H1 (cell line): ENCODE data around the gene DPYSL4. TPM values are rescaled to one million over a fixed set of nuclear protein-coding genes. Genes with fewer than 3 reads are reported as not detected.

Experiments
- CTCF ChIA-PET: fragments of 300-600 bp; sonication (Branson Sonifier 250); formaldehyde crosslinking; loops from one replicate; lab custom pipeline; 2021; ENCODE audit not compliant: partially characterized antibody; lab: Charles Lee
- POLR2A ChIA-PET: fragments of 300-600 bp; sonication (Branson Sonifier 250); formaldehyde crosslinking; loops from one replicate; lab custom pipeline; 2021; ENCODE audit warnings: inconsistent platforms; ENCODE audit not compliant: partially characterized antibody; lab: Charles Lee
- DNase-seq, 2 experiments: peaks; one replicate each; pipeline versions ENCODE4 v3.0.0 to v3.0.0-alpha.2; 2010 to 2022; ENCODE audit warnings: low spot score in 2 of 2, low read depth in 1 of 2, mixed read lengths in 1 of 2
- FAIRE-seq: peaks from 2 replicates; lab custom pipeline; 2011; peaks lifted over from hg19 to GRCh38; lab: Jason Lieb, UNC
- H2AFZ ChIP-seq: 2 replicates; pipeline ENCODE4 v1.8.1; 2012; ENCODE audit warnings: low read length, inconsistent platforms
- H2AK5ac ChIP-seq: 2 replicates; pipeline ENCODE4 v1.6.1; 2013; ENCODE audit warnings: low read depth, low read length
- H2BK120ac ChIP-seq: replicated peaks from 2 replicates; pipeline ENCODE3; 2013; ENCODE audit warnings: low read depth, low read length, inconsistent platforms
- H2BK12ac ChIP-seq: 2 replicates; pipeline ENCODE4 v1.6.1; 2013; ENCODE audit warnings: low read depth, low read length
- H2BK15ac ChIP-seq: 2 replicates; pipeline ENCODE4 v1.6.1; 2013; ENCODE audit warnings: low read length
- H2BK20ac ChIP-seq: 2 replicates; pipeline ENCODE4 v1.6.1; 2013; ENCODE audit warnings: low read length
- H2BK5ac ChIP-seq: 2 replicates; pipeline ENCODE4 v1.6.1; 2013; ENCODE audit warnings: low read depth, low read length
- H3K14ac ChIP-seq: 2 replicates; pipeline ENCODE4 v1.6.1; 2013; ENCODE audit warnings: inconsistent platforms; ENCODE audit not compliant: insufficient read length
- H3K18ac ChIP-seq: 2 replicates; pipeline ENCODE4 v1.6.1; 2013; ENCODE audit warnings: low read length; ENCODE audit errors: extremely low read depth
- H3K23ac ChIP-seq: 2 replicates; pipeline ENCODE4 v1.6.1; 2013; ENCODE audit warnings: inconsistent platforms; ENCODE audit not compliant: insufficient read length
- H3K23me2 ChIP-seq: 2 replicates; pipeline ENCODE4 v1.6.1; 2013; ENCODE audit warnings: low read depth, low read length
- H3K27ac ChIP-seq: 2 replicates; pipeline ENCODE4 v1.6.1; 2011; ENCODE audit warnings: low read depth, low read length, inconsistent platforms
- H3K27me3 ChIP-seq, 4 experiments: replicated peaks in 1 of 4; 1 replicate in 1 of 4; 2 replicates in 3 of 4; pipeline versions ENCODE4 v1.6.1 to v1.8.1; 2011 to 2013; ENCODE audit warnings: low read length in 3 of 4, mild to moderate bottlenecking in 3 of 4, inconsistent platforms in 2 of 4, mixed read lengths in 2 of 4, moderate library complexity in 1 of 4; ENCODE audit not compliant: control insufficient read depth in 3 of 4, insufficient read depth in 3 of 4; ENCODE audit errors: extremely low read depth in 1 of 4
- H3K36me3 ChIP-seq, 4 experiments: 2 replicates each; pipeline versions ENCODE4 v1.6.1 to v1.8.1; 2011 to 2013; ENCODE audit warnings: mild to moderate bottlenecking in 4 of 4, low read length in 3 of 4, moderate library complexity in 2 of 4, control low read depth in 1 of 4, inconsistent platforms in 1 of 4; ENCODE audit not compliant: insufficient read depth in 4 of 4, control insufficient read depth in 2 of 4
- H3K4ac ChIP-seq: replicated peaks from 2 replicates; pipeline ENCODE3; 2013; ENCODE audit warnings: low read length, low read depth, mixed read lengths, inconsistent platforms; ENCODE audit not compliant: insufficient read length
- H3K4me1 ChIP-seq, 4 experiments: replicated peaks in 1 of 4; 1 replicate in 1 of 4; 2 replicates in 3 of 4; pipeline versions ENCODE4 v1.6.1 to v1.8.1; 2011 to 2013; ENCODE audit warnings: low read length in 3 of 4, inconsistent platforms in 2 of 4, mixed read lengths in 1 of 4; ENCODE audit not compliant: insufficient read depth in 4 of 4, control insufficient read depth in 3 of 4
- H3K4me2 ChIP-seq, 2 experiments: 2 replicates each; pipeline versions ENCODE4 v1.6.1 to v1.8.1; 2011 to 2013; ENCODE audit warnings: low read depth in 2 of 2, low read length in 2 of 2, control low read depth in 1 of 2, inconsistent platforms in 1 of 2, mild to moderate bottlenecking in 1 of 2; ENCODE audit not compliant: insufficient read depth in 1 of 2
- H3K4me3 ChIP-seq, 4 experiments: fragments of 200-600, 300-600 bp in 1 of 4; sonication (generic), shearing (Covaris generic), sonication (Bioruptor Twin) in 1 of 4; 2 replicates each; pipeline versions ENCODE4 v1.5.1 to v1.8.1; 2011 to 2016; ENCODE audit warnings: low read length in 4 of 4, low read depth in 3 of 4, control low read depth in 2 of 4, inconsistent platforms in 2 of 4, mild to moderate bottlenecking in 2 of 4, mixed read lengths in 1 of 4, moderate library complexity in 1 of 4; ENCODE audit not compliant: insufficient read depth in 2 of 4; ENCODE audit errors: extremely low read depth in 1 of 4
- H3K56ac ChIP-seq: replicated peaks from 2 replicates; pipeline ENCODE3; 2013; ENCODE audit warnings: low read depth, mild to moderate bottlenecking, mixed read lengths, low read length, inconsistent platforms; ENCODE audit not compliant: insufficient read length
- H3K79me1 ChIP-seq: 2 replicates; pipeline ENCODE4 v1.6.1; 2013; ENCODE audit warnings: low read depth, low read length, control low read depth
- H3K79me2 ChIP-seq, 2 experiments: 2 replicates each; pipeline versions ENCODE4 v1.6.1 to v1.8.1; 2012 to 2013; ENCODE audit warnings: low read length in 2 of 2, mild to moderate bottlenecking in 2 of 2, inconsistent platforms in 1 of 2; ENCODE audit not compliant: insufficient read depth in 2 of 2, control insufficient read depth in 1 of 2
- H3K9ac ChIP-seq, 4 experiments: replicated peaks in 1 of 4; 1 replicate in 1 of 4; 2 replicates in 3 of 4; pipeline versions ENCODE4 v1.6.1 to v1.8.1; 2011 to 2013; ENCODE audit warnings: low read depth in 3 of 4, low read length in 3 of 4, control low read depth in 2 of 4, mild to moderate bottlenecking in 2 of 4, moderate library complexity in 2 of 4, inconsistent platforms in 1 of 4; ENCODE audit errors: extremely low read depth in 1 of 4
- H3K9me3 ChIP-seq, 2 experiments: 2 replicates each; pipeline versions ENCODE4 v1.6.1 to v1.8.1; 2012 to 2013; ENCODE audit warnings: mild to moderate bottlenecking in 2 of 2, moderate library complexity in 2 of 2, control low read depth in 1 of 2, inconsistent platforms in 1 of 2, low read depth in 1 of 2, low read length in 1 of 2, mixed read lengths in 1 of 2; ENCODE audit not compliant: insufficient read depth in 2 of 2
- H4K20me1 ChIP-seq, 2 experiments: replicated peaks in 1 of 2; 2 replicates each; pipeline versions ENCODE3 to v1.8.1; 2011 to 2013; ENCODE audit warnings: inconsistent platforms in 2 of 2, low read length in 2 of 2, mild to moderate bottlenecking in 1 of 2; ENCODE audit not compliant: insufficient read depth in 2 of 2, control insufficient read depth in 1 of 2
- H4K5ac ChIP-seq: 2 replicates; pipeline ENCODE4 v1.6.1; 2013; ENCODE audit warnings: low read length, low read depth, mixed read lengths, inconsistent platforms; ENCODE audit not compliant: insufficient read length
- H4K8ac ChIP-seq: 2 replicates; pipeline ENCODE4 v1.8.0; 2013; ENCODE audit warnings: mild to moderate bottlenecking, moderate library complexity, low read length, inconsistent platforms; ENCODE audit not compliant: insufficient read depth; ENCODE audit errors: extremely low read depth
- H4K91ac ChIP-seq: replicated peaks from 2 replicates; pipeline ENCODE3; 2013; ENCODE audit warnings: low read length, mixed read lengths, inconsistent platforms; ENCODE audit not compliant: insufficient read length
- EZH2 ChIP-seq: fragments of 200-600 bp; sonication (generic); IDR thresholded peaks from 2 replicates; pipeline ENCODE4 v1.7.1; 2012; ENCODE audit warnings: low read depth, mild to moderate bottlenecking, moderate library complexity, low read length, inconsistent platforms; ENCODE audit not compliant: severe bottlenecking
- HDAC2 ChIP-seq, 2 experiments: fragments of 300-600 bp in 1 of 2; sonication (generic) in 1 of 2; IDR thresholded peaks; 2 replicates each; pipeline ENCODE4 v1.6.1; 2011 to 2012; ENCODE audit warnings: low read depth in 2 of 2, low read length in 2 of 2, mild to moderate bottlenecking in 2 of 2, moderate library complexity in 2 of 2, borderline replicate concordance in 1 of 2, inconsistent platforms in 1 of 2
- JUN ChIP-seq: IDR thresholded peaks from 2 replicates; pipeline ENCODE4 v1.6.1; 2011; ENCODE audit warnings: low read depth, mild to moderate bottlenecking, improper control_type of control experiment, low read length
- KDM5A ChIP-seq: fragments of 200-600 bp; IDR thresholded peaks from 2 replicates; pipeline ENCODE4 v1.7.1; 2012; ENCODE audit warnings: mild to moderate bottlenecking, low read length, inconsistent platforms, mixed read lengths
- TAF1 ChIP-seq: IDR thresholded peaks from 2 replicates; pipeline ENCODE4 v1.6.1; 2011; ENCODE audit warnings: mild to moderate bottlenecking, low read depth, low read length
- WGBS, 2 experiments: shearing (Covaris generic) in 1 of 2; methylation state at CpG; one replicate each; pipeline versions ENCODE4 v1.1.6 to v1.1.7; 2013 to 2015; ENCODE audit warnings: low lambda C conversion rate in 2 of 2, mixed read lengths in 2 of 2, inconsistent platforms in 1 of 2, low coverage in 1 of 2, missing lambda C conversion rate in 1 of 2; ENCODE audit not compliant: insufficient replicate concordance in 2 of 2, insufficient coverage in 1 of 2, insufficient read length in 1 of 2; ENCODE audit errors: extremely low coverage in 1 of 2, missing lambda C conversion rate in 1 of 2; 5-methylcytosine and 5-hydroxymethylcytosine counted together
- long read RNA-seq, 2 experiments: library from RNA in 1 of 2; library from capped mRNA in 1 of 2; stranded (forward); transcript quantifications; one replicate each; pipeline ENCODE4 v2.0.0, GENCODE V29; 2021; ENCODE audit warnings: inconsistent platforms in 1 of 2
- polyA minus RNA-seq, 3 experiments: library from RNA; depleted of rRNA, polyadenylated mRNA; stranded (reverse); fragments of >200 nt; gene quantifications; 1 replicate in 2 of 3; 2 replicates in 1 of 3; pipeline ENCODE4 v1.2.3, GENCODE V29; 2011
- polyA plus RNA-seq, 7 experiments: library from polyadenylated mRNA; depleted of rRNA in 3 of 7; stranded (reverse) in 5 of 7; unstranded in 2 of 7; fragments of >200 nt in 5 of 7; fragments of 200-250 nt in 2 of 7; gene quantifications; 1 replicate in 5 of 7; 2 replicates in 1 of 7; 4 replicates in 1 of 7; pipeline versions ENCODE4 v1.2.1 to v1.2.3, GENCODE V29; 2011 to 2013; ENCODE audit warnings: missing spikeins in 2 of 7, mixed read lengths in 2 of 7
- total RNA-seq: library from RNA; stranded (reverse); fragmentation: NEBNext Ultra II Directional; extraction: Animal tissue kit (Norgen Biotek cat#: 25700); gene quantifications from 2 replicates; pipeline ENCODE4 v1.2.1, GENCODE V29; 2021

DPYSL4 gene
- total RNA-seq (15.2 and 16.4 TPM in 2 replicates), polyA plus RNA-seq (2011; rRNA removed) (12.9 and 21.6 TPM in 2 replicates), polyA minus RNA-seq (2011; rRNA and poly(A)+ RNA removed) (7.1 and 10.2 TPM in 2 replicates)
- polyA plus RNA-seq (2011; cell fraction: cytosol; rRNA removed) = 12.2 TPM
- polyA plus RNA-seq (2011; cell fraction: nucleus; rRNA removed) = 51.0 TPM
- 17.8 to 24.2 TPM (median 20.8 TPM) in 4 replicates for polyA plus RNA-seq (2012, experiment 1 of 2)
- 13.3 TPM for polyA plus RNA-seq (2012, experiment 2 of 2)
- 15.1 TPM for polyA plus RNA-seq (2013, experiment 1 of 2)
- 13.3 TPM for polyA plus RNA-seq (2013, experiment 2 of 2)
- 7.7 TPM for polyA minus RNA-seq (2011; cell fraction: cytosol; rRNA and poly(A)+ RNA removed)
- polyA minus RNA-seq (2011; cell fraction: nucleus; rRNA and poly(A)+ RNA removed) = 9.5 TPM
- long read RNA-seq, experiment 1, partial matches to known transcripts = 9 of 13 reads
- long read RNA-seq, experiment 1, other reads (novel, unspliced or antisense) = 4 of 13 reads
- long read RNA-seq, experiment 2 = 0 reads

- TF ChIP-seq EZH2 (peak; percentile 27), HDAC2 (IDR thresholded peaks at IDR 0.05; ENCODE audit: borderline replicate concordance in 1 of 2, low read depth in 2 of 2, low read length in 2 of 2) (no peak), KDM5A (no peak), TAF1 (no peak), JUN (no peak)
- no peak within 1 kb of the TSS for H3K56ac ChIP-seq
- FAIRE-seq (no peak), DNase-seq (peak in 1 of 2 experiments; percentile 76)
- CTCF ChIA-PET = interaction anchor here (1.0 to 1.6 kb wide), 2 partner anchors 164 to 174 kb away, joined by 3 to 5 read pairs; no protein-coding TSS in a partner anchor
- H4K8ac ChIP-seq = peak within 1 kb of the TSS; percentile 75
- H2BK12ac ChIP-seq = no peak within 1 kb of the TSS
- H4K5ac ChIP-seq = no peak within 1 kb of the TSS
- H3K27ac ChIP-seq = no peak within 1 kb of the TSS
- H3K4me1 ChIP-seq = peaks cover 0 to 18% (median 8%) of the 10 kb centered on the region in 4 experiments; a peak in 4 of 7 replicates
- H4K91ac ChIP-seq = no peak within 1 kb of the TSS
- peaks cover 5% of the 10 kb centered on the region; the same call in 1 of the 2 replicates for H3K79me1 ChIP-seq
- peak within 1 kb of the TSS in 2 of 4 experiments; percentile 30 to 58; a peak in 3 of 7 replicates for H3K9ac ChIP-seq
- WGBS, 2 experiments = 1% methylated on average over 24 of the region's 109 CpGs; no CpG with 5 or more reads in 1 of the 2 experiments
- peaks cover 19 to 52% (median 40%) of the 10 kb centered on the region in 4 experiments for H3K27me3 ChIP-seq
- POLR2A ChIA-PET = no interaction called here
- no peak within 1 kb of the TSS for H2BK120ac ChIP-seq
- H3K4me3 ChIP-seq = peak within 1 kb of the TSS; percentile 46 to 73 (median 58)
- no peak within 1 kb of the TSS for H3K14ac ChIP-seq
- no peak within 1 kb of the TSS for H2BK20ac ChIP-seq
- H2AFZ ChIP-seq = no peak within 1 kb of the TSS
- no peak within 1 kb of the TSS for H2BK5ac ChIP-seq
- H3K4me2 ChIP-seq = peak within 1 kb of the TSS; percentile 83 to 95
- H3K9me3 ChIP-seq = no peaks in the 10 kb centered on the region
- H3K4ac ChIP-seq = no peak within 1 kb of the TSS
- peaks cover 15% of the 10 kb centered on the region; the same call in 1 of the 2 replicates for H3K23me2 ChIP-seq
- H3K23ac ChIP-seq = no peak within 1 kb of the TSS
- H2AK5ac ChIP-seq = no peak within 1 kb of the TSS
- no peaks in the 10 kb centered on the region for H3K36me3 ChIP-seq
- H3K18ac ChIP-seq = peak within 1 kb of the TSS; percentile 4
- no peaks in the 10 kb centered on the region for H3K79me2 ChIP-seq
- H4K20me1 ChIP-seq = peaks cover 2 to 15% of the 10 kb centered on the region in 2 experiments
- H2BK15ac ChIP-seq = no peak within 1 kb of the TSS
Measured at GRCh38 chr10:132186488-132187429, at the start of gene DPYSL4. Gene DPYSL4 (plus strand): TSS chr10:132186948. CDS start chr10:132187064, 116 bp downstream.
